OCI-LY1 (cell line): ENCODE data around the gene SNTB2.

Experiments
- H2AFZ ChIP-seq: fragments of 200-600 bp; sonication (generic), shearing (Covaris generic); 2 replicates; pipeline ENCODE4 v1.6.0; 2014; ENCODE audit warnings: antibody characterized with exemption, mild to moderate bottlenecking, low read length
- H3F3A ChIP-seq: fragments of 200-600 bp; sonication (generic), shearing (Covaris generic); 2 replicates; pipeline ENCODE4 v1.6.0; 2014; ENCODE audit warnings: mild to moderate bottlenecking, antibody characterized with exemption, low read length, moderate library complexity; ENCODE audit not compliant: insufficient read depth
- H3K27ac ChIP-seq: fragments of 200-600 bp; sonication (generic); 2 replicates; pipeline ENCODE4 v1.5.1; 2014; ENCODE audit warnings: low read length, mixed run types, mild to moderate bottlenecking, low read depth; ENCODE audit not compliant: poor library complexity, severe bottlenecking
- H3K27me3 ChIP-seq: fragments of 200-600 bp; sonication (generic); 2 replicates; pipeline ENCODE4 v1.6.0; 2014; ENCODE audit warnings: antibody characterized with exemption, mild to moderate bottlenecking, low read length, moderate library complexity; ENCODE audit not compliant: insufficient read depth
- H3K36me3 ChIP-seq: fragments of 200-600 bp; sonication (generic); 2 replicates; pipeline ENCODE4 v1.6.1; 2014; ENCODE audit warnings: mild to moderate bottlenecking, antibody characterized with exemption, low read length, moderate library complexity, mixed read lengths; ENCODE audit not compliant: insufficient read depth
- H3K4me1 ChIP-seq: fragments of 200-600 bp; sonication (generic); 2 replicates; pipeline ENCODE4 v1.5.1; 2014; ENCODE audit warnings: mild to moderate bottlenecking, low read length, moderate library complexity; ENCODE audit not compliant: insufficient read depth, severe bottlenecking
- H3K4me2 ChIP-seq: fragments of 200-600 bp; sonication (generic), shearing (Covaris generic); 2 replicates; pipeline ENCODE4 v1.6.1; 2014; ENCODE audit warnings: low read length
- H3K4me3 ChIP-seq: fragments of 200-600 bp; sonication (generic); 2 replicates; pipeline ENCODE4 v1.5.1; 2014; ENCODE audit warnings: low read length, low read depth, mild to moderate bottlenecking, mixed read lengths; ENCODE audit not compliant: poor library complexity, severe bottlenecking
- H3K79me2 ChIP-seq: fragments of 200-600 bp; shearing (Covaris generic); 2 replicates; pipeline ENCODE4 v1.6.1; 2016; ENCODE audit warnings: mixed run types, low read length, mixed read lengths; ENCODE audit not compliant: insufficient read depth
- H3K9ac ChIP-seq: fragments of 200-600 bp; sonication (generic), shearing (Covaris generic); 2 replicates; pipeline ENCODE4 v1.6.1; 2014; ENCODE audit warnings: mild to moderate bottlenecking, low read length, mixed read lengths
- H3K9me2 ChIP-seq: fragments of 200-600 bp; sonication (generic), shearing (Covaris generic); 2 replicates; pipeline ENCODE4 v1.6.1; 2014; ENCODE audit warnings: low read depth, mild to moderate bottlenecking, low read length, mixed read lengths
- H3K9me3 ChIP-seq: fragments of 200-600 bp; shearing (Covaris generic); 2 replicates; pipeline ENCODE4 v1.6.1; 2014; ENCODE audit warnings: low read length, mixed read lengths
- H4K20me1 ChIP-seq: fragments of 200-600 bp; sonication (generic), shearing (Covaris generic); 2 replicates; pipeline ENCODE4 v1.6.0; 2016; ENCODE audit warnings: mild to moderate bottlenecking, low read length; ENCODE audit not compliant: insufficient read depth
- CTCF ChIP-seq: fragments of 200-600 bp; sonication (generic), shearing (Covaris generic); IDR thresholded peaks from 2 replicates; pipeline ENCODE4 v1.5.1; 2017; ENCODE audit warnings: mild to moderate bottlenecking, antibody characterized with exemption, low read length, moderate library complexity, mixed read lengths
- EZH2 ChIP-seq: fragments of 200-600 bp; sonication (generic), shearing (Covaris generic); IDR thresholded peaks from 2 replicates; pipeline ENCODE4 v1.8.0; 2017; ENCODE audit warnings: borderline replicate concordance, mixed run types, mild to moderate bottlenecking, antibody characterized with exemption, low read length, moderate library complexity, mixed read lengths

The SNTB2 gene

DNA sequence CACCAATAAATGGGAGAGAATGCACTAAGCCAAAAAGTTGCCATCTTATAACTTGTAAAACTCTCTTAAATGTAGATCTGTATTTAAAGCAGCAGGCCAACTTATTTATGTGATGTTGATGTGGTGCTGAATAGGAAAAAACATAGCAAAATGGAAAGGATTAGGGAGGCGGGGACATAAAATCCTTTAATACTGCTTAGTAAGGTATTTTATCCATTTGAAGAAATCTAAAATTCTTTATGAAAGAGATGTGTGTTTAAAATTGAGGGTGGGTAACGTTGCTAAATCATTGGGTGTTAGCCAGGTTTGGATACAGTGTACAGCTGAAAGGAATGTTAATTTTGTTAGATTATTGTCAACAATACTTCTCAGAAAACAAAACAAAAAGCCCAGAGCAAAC is 14.3 kb downstream of the SNTB2 start:
- Histone ChIP-seq H4K20me1 (no peaks in the 10 kb centered on the region), H3K9ac (no peak overlapping the region), H3K9me3 (no peaks in the 10 kb centered on the region), H3K4me1 (no peaks in the 10 kb centered on the region), H3K79me2 (peaks cover 52% of the 10 kb centered on the region), H3K27me3 (no peaks in the 10 kb centered on the region), H3K27ac (no peak overlapping the region), H3K4me3 (no peak overlapping the region), H3K36me3 (peaks cover 9% of the 10 kb centered on the region; the same call in 1 of the 2 replicates), H3F3A (no peaks in the 10 kb centered on the region), H3K4me2 (no peak overlapping the region), H3K9me2 (no peaks in the 10 kb centered on the region), H2AFZ (no peak overlapping the region)
- TF ChIP-seq EZH2: no peak
- TF ChIP-seq CTCF: no peak

GRCh38 chr16:69201787-69202186 is 14.8 kb downstream of the SNTB2 start:
- H3F3A ChIP-seq: no peaks in the 10 kb centered on the region
- no peak overlapping the region for H3K4me3 ChIP-seq
- no peak overlapping the region for H3K27ac ChIP-seq
- no peaks in the 10 kb centered on the region for H3K4me1 ChIP-seq
- H3K9me3 ChIP-seq: no peaks in the 10 kb centered on the region
- no peaks in the 10 kb centered on the region for H3K9me2 ChIP-seq
- no peak overlapping the region for H3K9ac ChIP-seq
- no peaks in the 10 kb centered on the region for H4K20me1 ChIP-seq
- H3K4me2 ChIP-seq: no peak overlapping the region
- H3K79me2 ChIP-seq: peaks cover 48% of the 10 kb centered on the region
- TF ChIP-seq CTCF: no peak
- TF ChIP-seq EZH2: no peak
- no peaks in the 10 kb centered on the region for H3K27me3 ChIP-seq
- H3K36me3 ChIP-seq: peaks cover 9% of the 10 kb centered on the region; the same call in 1 of the 2 replicates
- no peak overlapping the region for H2AFZ ChIP-seq

- TF ChIP-seq EZH2 (no peak), CTCF (no peak)
- no peak overlapping the region for H3K4me3 ChIP-seq
- H3K79me2 ChIP-seq: peaks cover 29% of the 10 kb centered on the region
- H3K9me2 ChIP-seq: no peaks in the 10 kb centered on the region
- no peaks in the 10 kb centered on the region for H3K4me1 ChIP-seq
- no peaks in the 10 kb centered on the region for H3K9me3 ChIP-seq
- H2AFZ ChIP-seq: no peak overlapping the region
- H3F3A ChIP-seq: no peaks in the 10 kb centered on the region
- H3K4me2 ChIP-seq: no peak overlapping the region
- no peaks in the 10 kb centered on the region for H4K20me1 ChIP-seq
- H3K9ac ChIP-seq: no peak overlapping the region
- H3K27me3 ChIP-seq: no peaks in the 10 kb centered on the region
- H3K36me3 ChIP-seq: peaks cover 9% of the 10 kb centered on the region; the same call in 1 of the 2 replicates
- H3K27ac ChIP-seq: no peak overlapping the region
Observed at GRCh38 chr16:69204172-69204571, 17.2 kb downstream of the SNTB2 start.
